Myocyte (in vitro differentiated cells): ENCODE data around the gene HAO2. TPM values are rescaled to one million over a fixed set of nuclear protein-coding genes. Genes with fewer than 3 reads are reported as not detected.

Experiments
- DNase-seq: peaks from one replicate; pipeline ENCODE4 v3.0.0-alpha.2; 2012; ENCODE audit warnings: low read depth
- total RNA-seq: library from RNA; depleted of rRNA; stranded (reverse); fragments of >200 nt; gene quantifications from 2 replicates; pipeline ENCODE4 v1.2.3, GENCODE V29; 2014

Gene HAO2
- total RNA-seq, 1 donor from 2014 or later, result 0.11 TPM

- DNase-seq, result no peak
Measured at GRCh38 chr1:119431836-119432235, 63.3 kb downstream of the HAO2 start.

- peak; percentile 22 for DNase-seq
Measured at GRCh38 chr1:119435052-119435451, 66.5 kb downstream of the HAO2 start.

GRCh38 chr1:119438761-119439160 lies 70.2 kb downstream of the HAO2 start:
- DNase-seq, result no peak

- no peak for DNase-seq
Measured at GRCh38 chr1:119440721-119441307, 72.2 kb downstream of the HAO2 start.

- DNase-seq, result no peak
Measured at GRCh38 chr1:119442756-119443155, 74.2 kb downstream of the HAO2 start.

Other genes starting within 250 kb of the HAO2 start
- gene WARS2, start 228.1 kb upstream of the HAO2 start, total RNA-seq, result 10.4 and 12.8 TPM in 2 replicates
- not detected in 2 replicates for gene HSD3B2, start 46.4 kb downstream of the HAO2 start, total RNA-seq
- not detected in 2 replicates for gene HSD3B1, start 138.4 kb downstream of the HAO2 start, total RNA-seq